Esophagus muscularis mucosa (tissue), 3 donors: ENCODE results near the gene CAMTA1.
"Not testable (repeated sequence)": the region's sequence is repeated elsewhere in the genome, so short reads cannot be mapped to it uniquely, and the experiment has no call there.

Experiments
- POLR2A ChIP-seq: fragments of 450-650 bp; IDR thresholded peaks from one replicate; pipeline ENCODE4 v1.6.1; 2017; ENCODE audit warnings: antibody characterized with exemption, moderate library complexity, mild to moderate bottlenecking, low read depth
- TF ChIP-seq, protein P1 (sequence below), 3 experiments: fragments of 200-600 bp in 2 of 3; fragments of 450-650 bp in 1 of 3; sonication (generic) in 2 of 3; IDR thresholded peaks; one replicate each; pipeline ENCODE4 v1.5.1; 2017 to 2019; ENCODE audit warnings: antibody characterized with exemption in 3 of 3, mild to moderate bottlenecking in 2 of 3, moderate library complexity in 1 of 3

DNA sequence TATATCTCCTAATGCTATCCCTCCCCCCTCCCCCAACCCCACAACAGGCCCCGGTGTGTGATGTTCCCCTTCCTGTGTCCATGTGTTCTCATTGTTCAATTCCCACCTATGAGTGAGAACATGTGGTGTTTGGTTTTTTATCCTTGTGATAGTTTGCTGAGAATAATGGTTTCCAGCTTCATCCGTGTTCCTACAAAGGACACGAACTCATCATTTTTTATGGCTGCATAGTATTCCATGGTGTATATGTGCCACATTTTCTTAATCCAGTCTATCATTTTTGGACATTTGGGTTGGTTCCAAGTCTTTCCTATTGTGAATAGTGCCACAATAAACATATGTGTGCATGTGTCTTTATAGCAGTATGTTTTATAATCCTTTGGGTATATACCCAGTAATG is 812.8 kb downstream of the CAMTA1 start:
- TF ChIP-seq, protein P1, sequence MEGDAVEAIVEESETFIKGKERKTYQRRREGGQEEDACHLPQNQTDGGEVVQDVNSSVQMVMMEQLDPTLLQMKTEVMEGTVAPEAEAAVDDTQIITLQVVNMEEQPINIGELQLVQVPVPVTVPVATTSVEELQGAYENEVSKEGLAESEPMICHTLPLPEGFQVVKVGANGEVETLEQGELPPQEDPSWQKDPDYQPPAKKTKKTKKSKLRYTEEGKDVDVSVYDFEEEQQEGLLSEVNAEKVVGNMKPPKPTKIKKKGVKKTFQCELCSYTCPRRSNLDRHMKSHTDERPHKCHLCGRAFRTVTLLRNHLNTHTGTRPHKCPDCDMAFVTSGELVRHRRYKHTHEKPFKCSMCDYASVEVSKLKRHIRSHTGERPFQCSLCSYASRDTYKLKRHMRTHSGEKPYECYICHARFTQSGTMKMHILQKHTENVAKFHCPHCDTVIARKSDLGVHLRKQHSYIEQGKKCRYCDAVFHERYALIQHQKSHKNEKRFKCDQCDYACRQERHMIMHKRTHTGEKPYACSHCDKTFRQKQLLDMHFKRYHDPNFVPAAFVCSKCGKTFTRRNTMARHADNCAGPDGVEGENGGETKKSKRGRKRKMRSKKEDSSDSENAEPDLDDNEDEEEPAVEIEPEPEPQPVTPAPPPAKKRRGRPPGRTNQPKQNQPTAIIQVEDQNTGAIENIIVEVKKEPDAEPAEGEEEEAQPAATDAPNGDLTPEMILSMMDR (IDR thresholded peaks at IDR 0.05), result not testable (repeated sequence)
- not testable (repeated sequence) for TF ChIP-seq POLR2A
